DMS153 treated with DMSO at 0.1 percent for 48 hours (cell line): Measurements from ENCODE around the gene OBSCN.

ENCODE experiments used
- DNase-seq: peaks from one replicate; lab custom pipeline; 2025; ENCODE audit not compliant: unreplicated experiment; lab: John Stamatoyannopoulos, UW

The OBSCN gene

DNA sequence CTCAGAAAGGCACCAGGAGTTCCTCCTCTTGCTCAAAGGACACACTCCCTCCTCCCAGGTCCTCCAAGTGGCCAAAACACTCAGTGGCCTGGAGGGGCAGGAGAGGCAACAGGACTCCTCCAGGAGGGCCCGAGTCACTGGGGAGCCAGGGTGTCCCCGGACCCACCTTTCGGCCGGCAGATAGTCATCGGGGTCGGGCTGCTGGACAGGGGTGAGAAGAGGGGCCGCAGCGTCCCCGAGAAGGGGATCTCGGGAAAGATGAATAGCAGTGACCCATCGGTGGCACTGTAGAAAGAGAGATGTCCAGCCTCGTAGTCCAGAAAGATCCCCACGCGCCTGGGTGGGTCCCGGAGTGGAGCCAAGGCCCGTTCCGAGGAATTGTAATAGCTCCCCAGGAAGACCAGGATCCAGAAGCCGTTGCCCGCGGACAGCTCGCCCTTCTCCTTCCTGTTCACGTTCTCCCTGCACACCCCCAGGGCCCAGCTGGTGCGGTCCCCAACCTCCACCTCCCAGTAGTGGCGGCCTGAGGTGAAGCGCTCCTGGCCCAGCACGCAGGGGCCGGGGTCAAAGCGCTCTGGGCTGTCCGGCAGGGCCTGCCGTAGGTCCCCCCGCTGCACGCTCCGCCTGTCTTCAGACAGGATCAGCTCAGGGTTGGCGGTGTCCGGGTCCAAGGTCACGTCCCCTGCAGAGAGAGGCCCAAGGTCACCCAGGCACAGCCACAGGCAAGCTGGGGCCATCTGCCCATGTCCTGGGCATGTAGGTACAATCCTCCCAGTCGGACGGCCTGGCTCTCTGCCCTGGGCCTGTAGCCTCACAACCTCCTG lies 186.9 kb downstream of the OBSCN start:
- no peak for DNase-seq

- DNase-seq = no peak
These were observed 189.2 kb downstream of the OBSCN start for GRCh38 chr1:228396770-228397662.

DNA sequence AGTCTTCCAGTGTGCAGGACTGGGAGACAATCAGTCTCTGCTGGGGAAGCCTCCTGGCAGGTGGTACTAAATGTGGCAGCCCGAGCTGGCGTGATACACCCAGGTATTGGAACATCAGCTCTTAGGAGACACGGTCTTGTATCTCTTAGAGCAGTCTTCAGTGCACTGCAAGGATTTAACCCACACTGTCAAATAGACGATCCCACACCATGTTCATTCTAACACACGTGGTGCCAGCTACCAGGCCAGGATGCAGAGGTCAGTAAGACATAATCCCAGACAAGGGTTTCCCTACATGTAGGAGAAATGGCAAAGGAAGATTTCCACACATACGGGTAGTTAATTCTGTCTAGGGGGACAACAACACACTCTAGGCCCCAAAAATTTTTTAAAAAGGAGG lies 190.1 kb downstream of the OBSCN start:
- DNase-seq = no peak

- no peak for DNase-seq
These were observed 191.1 kb downstream of the OBSCN start for GRCh38 chr1:228398741-228399461.

DNA sequence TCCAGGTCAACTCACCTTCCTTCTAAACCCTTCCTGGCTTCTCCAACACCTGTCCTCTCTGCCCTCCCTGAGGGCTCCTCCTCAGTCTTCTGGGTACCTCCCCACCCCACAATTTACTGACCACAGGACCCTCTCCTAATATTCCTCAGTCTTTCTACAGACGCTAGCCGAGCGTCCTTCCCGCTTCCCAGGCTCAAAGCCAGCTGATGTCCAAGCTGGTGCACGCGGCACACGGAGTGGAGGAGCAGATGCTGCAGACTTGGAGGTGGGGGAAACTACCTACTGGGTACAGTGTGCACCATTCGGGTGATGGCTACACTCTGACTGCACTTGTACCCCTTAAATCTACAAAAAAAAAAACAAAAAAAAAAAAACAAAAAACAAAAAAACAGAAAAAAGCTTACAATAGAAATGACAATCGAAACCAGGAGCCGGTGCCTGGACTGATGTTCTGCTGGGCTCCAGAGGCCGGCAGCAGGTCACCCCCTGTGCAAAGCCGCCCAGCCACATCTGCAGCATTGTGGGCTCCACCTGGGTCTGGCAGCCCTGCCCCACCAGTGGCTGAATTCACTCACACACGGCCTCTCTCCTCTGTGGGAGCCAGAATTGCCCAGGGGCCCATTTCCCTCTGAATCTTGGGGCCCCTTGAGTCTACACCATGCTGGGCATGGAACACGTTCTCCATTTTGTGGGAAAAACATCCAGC lies 191.8 kb downstream of the OBSCN start:
- no peak for DNase-seq

GRCh38 chr1:228400237-228400651 lies 192.4 kb downstream of the OBSCN start:
- no peak for DNase-seq

DNA sequence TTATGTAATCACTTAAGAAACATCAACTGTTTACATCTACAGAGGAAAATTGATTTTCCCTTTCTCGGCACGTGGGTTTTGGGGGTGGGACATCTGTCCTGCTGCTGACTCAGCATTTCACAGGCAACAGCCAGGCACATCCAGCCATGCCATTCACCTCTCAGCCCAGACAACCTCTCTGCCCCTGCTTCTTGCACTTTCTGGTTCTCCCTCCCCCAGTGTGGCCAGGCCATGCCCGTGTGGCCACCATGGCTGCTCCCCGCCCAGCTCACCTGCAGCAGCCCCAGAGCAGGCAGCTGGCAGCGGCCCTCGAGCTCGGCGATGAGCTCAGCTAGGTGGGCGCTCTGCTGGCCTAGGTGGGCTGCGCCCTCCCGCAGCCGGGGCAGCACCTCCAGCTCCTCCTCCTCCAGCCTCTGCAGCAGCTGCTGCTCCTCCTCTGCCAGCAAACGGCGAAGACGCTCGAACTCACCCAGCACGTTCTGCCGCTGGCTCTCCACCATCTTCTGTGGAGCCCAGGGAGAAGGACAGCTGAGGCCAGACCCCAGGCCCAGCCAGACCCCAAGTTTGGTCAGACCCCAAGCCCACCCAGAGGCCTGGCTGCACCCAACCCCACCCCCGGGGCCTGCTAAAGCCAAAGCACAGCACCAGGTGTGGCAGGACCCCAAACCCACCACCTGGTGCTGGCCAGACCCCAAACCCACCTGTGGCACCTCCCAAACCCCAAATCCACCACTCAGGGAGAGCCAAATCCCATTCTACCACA lies 193.0 kb downstream of the OBSCN start:
- DNase-seq = no peak

DNA sequence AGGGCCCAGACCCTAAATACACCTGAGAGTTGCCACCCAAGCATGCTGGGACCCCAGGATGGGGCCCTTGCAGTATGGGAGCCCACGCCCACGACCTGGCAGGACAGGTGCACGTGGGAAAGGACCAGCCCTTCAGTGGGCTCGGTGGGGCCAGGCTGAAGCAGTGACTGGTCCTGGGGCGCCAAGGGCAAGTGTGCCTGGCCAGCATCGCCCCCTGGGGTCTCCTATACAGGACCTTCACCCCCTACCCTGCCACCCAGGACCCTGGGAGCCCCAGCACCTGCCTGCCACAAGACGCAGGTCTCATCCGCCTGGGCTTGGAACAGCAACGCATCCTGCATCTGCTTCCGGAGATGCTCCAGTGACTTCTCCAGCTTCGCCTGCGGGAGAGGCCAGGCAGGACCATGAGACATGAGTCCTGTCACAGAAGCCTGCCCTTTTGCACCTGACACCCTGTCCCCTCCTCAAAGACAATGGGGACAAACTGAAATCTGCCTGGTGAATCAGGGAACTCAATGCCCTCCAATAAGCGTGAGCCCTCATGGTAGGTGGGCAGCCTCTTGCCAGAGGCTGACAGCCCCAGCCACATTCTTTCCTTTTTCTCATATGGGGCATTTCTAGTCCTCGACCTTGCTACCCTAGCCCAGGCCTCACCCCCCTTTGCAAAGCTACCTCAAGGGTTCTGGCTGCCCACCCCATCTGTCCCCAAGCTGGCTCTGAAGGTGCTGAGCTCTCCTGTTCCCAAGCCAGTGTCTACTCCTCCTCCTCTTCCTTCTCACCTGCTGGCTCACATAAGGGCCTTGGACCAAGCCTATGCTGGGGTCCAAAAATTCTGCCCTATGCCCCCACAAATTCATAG lies 194.2 kb downstream of the OBSCN start:
- DNase-seq = no peak

DNA sequence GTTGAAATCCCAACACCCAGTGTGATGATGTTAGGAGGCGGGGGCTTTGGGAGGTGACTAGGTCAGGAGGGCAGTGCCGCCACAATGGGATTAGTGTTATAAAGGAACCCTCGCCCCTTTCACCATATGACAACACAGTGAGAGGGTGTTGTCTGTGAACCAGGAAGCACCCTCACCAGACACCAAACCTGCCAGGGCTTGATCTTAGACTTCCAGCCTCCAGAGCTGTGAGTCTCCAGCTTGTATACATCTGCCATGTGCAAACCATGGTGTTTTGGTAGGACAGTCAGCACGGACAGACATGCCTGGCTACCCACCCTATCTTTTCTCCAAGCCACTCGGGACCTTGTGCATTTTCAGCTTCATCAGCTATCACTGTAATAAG lies 194.8 kb downstream of the OBSCN start:
- no peak for DNase-seq

DNA sequence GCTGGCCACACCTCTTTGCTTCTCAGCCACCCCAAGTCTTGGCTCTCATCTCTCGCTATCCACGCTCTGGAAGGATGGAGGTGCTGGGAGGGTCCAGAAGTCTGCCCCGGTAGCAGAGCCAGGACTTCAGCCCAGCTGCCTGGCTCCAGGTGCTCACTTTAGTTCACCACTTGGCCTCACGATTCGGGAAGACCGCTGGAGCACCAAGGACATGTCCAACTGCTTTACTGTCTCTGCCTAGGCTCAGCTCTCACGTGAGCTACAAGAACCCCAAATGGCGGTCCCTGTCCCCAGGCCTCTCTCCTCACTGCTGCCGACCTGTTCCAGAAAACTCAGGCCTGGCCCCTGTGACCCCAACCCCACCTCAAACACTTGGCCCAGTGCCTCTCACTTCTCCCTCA lies 195.4 kb downstream of the OBSCN start:
- no peak for DNase-seq

DNA sequence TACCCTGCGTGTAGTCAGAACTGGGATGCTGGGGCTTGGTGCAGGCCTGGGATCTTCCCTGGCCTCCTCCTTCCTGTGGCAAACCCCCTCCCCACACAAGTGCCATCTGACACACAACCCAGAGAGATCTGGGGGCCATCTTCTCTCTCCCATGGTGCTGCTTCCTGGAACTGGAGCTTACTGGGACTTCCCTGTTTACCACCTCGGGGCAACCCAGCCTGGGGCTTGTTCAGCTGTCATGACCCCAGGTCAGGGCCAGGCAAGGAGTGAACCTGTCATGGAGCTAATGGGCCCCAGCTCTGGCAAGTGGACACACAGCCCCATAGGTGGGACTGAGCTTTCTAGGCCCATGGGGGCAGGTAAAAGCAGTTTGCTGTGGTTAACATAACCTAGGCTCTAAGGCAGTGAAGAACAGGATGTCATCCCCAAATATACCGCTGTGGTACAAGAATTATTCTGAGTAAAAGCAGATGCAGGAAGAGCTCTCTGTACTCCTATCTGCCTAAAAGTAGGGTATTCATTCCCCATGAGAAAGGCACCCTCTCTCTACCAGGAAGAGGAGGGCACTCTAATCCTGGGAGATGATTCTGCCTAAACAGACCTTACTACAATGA lies 196.4 kb downstream of the OBSCN start:
- no peak for DNase-seq

DNA sequence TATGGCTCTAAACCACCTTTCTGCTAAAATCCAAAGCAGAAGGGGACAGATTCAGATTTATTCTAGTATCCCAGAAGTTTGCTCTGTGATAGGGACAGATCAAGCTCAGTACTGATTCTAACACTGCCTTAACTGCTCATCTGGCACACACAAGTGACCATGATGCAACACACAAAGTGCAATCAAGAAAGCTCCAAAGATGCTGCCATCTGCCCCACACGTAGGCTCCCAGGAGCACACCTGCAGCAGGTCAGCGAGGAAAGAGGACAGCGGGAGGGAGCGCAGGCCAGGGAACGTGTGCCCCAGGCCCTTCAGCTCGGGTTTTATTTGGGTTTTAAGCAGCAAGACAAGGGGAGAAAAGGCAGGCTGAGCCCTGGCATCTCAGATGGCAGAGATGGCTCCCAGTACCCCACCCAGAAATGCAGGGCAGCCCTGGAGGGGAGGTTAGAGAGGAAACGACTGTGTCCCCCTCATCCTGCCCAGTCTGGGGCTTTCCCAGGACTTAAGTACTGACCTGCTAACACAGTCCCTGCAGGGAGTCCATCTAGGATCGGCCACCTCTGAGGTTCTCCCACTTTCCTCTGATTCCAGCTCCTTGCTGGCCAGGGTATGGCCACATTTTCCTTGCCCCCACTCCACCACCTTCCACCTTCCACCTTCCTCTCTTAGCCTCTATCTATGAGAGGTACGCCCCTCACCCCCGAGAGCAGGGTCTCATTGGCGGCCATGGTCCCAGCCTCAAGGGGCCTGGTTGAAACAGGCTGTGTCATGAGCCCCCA lies 197.5 kb downstream of the OBSCN start:
- DNase-seq = no peak

GRCh38 chr1:228405979-228406228 lies 198.1 kb downstream of the OBSCN start:
- DNase-seq = no peak

DNA sequence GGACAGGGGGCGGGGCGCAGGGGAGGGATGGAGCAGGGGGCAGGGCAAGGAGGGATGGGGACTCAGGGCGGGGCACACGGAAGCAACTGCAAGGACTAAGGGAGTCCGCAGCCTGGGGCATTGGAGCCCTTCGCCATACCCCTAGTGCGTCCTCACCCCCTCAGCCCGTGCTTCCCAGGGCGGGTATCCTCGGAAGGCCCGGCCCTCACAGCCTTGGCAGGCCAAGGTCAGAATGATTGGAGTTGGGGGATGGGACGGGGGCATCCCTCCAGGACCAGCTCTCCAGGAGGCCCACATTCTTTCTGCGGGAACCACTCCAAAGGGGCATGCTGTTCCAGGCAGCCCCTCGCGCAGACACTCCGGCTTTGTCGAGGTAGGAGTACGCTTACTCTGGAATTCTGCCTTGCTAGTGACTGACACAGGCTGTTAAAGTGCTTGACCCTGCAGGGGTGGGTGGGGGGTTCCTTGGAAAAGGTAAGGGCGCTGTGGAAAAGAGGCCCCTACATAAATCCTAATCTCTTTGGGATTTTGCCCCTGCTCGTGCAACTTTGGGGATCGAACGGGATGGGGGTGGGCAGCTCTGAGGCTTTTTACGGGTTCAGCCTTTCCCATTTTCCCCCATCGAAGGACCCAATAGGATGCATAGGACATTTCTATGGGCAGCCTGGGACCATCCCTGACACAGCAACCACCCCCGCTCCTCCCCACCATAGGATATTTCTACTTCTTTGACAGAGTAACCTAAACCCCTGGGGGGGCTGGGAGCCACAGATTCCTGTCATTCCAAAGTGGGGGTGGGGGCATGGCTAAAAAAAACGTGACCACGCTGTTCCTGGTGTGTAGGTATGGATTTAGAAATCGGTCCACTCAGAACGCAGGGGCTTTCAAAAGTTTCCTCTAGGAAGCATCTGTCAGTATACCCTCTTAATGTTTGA lies 199.5 kb downstream of the OBSCN start:
- no peak for DNase-seq

GRCh38 chr1:228408041-228408868 lies 200.4 kb downstream of the OBSCN start:
- no peak for DNase-seq
